GM23338 (cell line): ENCODE results near the gene HGFAC.

Experiments
- CREB1 ChIP-seq: fragments of 250-450 bp; sonication (Bioruptor Pico); IDR thresholded peaks from 2 replicates; pipeline ENCODE4 v1.5.0; 2020; ENCODE audit warnings: low read depth, mild to moderate bottlenecking, moderate library complexity
- EZH2 ChIP-seq: fragments of 200-600 bp; sonication (generic); IDR thresholded peaks from one replicate; pipeline ENCODE4 v1.8.0; 2017; ENCODE audit warnings: antibody characterized with exemption, mild to moderate bottlenecking, low read depth; ENCODE audit not compliant: unreplicated experiment
- POLR2AphosphoS5 ChIP-seq: IDR thresholded peaks from 2 replicates; pipeline ENCODE4 v1.6.1; 2016; ENCODE audit warnings: antibody characterized with exemption, low read depth
- TF ChIP-seq, protein P1 (sequence below), 2 experiments: fragments of 200-600 bp in 1 of 2; sonication (generic) in 1 of 2; conservative IDR thresholded peaks; 2 replicates each; pipeline versions ENCODE4 v1.5.1 to v1.6.1; 2016 to 2017; ENCODE audit warnings: antibody characterized with exemption in 2 of 2, low read depth in 2 of 2, mild to moderate bottlenecking in 2 of 2, moderate library complexity in 1 of 2
- TF ChIP-seq, protein P2 (sequence below): IDR thresholded peaks from 2 replicates; pipeline ENCODE4 v1.6.1; 2016; ENCODE audit warnings: antibody characterized with exemption

DNA sequence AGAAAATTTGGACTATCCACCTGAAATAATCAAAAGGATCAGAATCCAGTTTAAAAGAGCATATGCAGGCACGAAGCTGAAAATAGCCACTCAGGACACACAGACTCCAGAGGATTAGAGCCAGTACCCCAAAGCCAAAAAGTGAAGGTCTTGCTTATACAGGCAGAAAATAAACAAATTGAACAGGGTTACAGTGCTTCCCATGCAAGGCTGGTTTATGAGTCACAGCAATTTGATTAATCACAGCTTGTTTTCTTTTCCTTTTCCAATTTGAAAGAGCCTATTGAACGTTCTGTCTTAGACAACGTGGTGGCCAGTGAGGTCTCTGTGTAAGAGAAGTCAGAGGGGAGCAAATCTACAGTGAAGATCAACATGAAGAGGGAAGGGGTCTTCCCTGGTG, 10.2 kb downstream of the HGFAC start:
- TF ChIP-seq, protein P1, sequence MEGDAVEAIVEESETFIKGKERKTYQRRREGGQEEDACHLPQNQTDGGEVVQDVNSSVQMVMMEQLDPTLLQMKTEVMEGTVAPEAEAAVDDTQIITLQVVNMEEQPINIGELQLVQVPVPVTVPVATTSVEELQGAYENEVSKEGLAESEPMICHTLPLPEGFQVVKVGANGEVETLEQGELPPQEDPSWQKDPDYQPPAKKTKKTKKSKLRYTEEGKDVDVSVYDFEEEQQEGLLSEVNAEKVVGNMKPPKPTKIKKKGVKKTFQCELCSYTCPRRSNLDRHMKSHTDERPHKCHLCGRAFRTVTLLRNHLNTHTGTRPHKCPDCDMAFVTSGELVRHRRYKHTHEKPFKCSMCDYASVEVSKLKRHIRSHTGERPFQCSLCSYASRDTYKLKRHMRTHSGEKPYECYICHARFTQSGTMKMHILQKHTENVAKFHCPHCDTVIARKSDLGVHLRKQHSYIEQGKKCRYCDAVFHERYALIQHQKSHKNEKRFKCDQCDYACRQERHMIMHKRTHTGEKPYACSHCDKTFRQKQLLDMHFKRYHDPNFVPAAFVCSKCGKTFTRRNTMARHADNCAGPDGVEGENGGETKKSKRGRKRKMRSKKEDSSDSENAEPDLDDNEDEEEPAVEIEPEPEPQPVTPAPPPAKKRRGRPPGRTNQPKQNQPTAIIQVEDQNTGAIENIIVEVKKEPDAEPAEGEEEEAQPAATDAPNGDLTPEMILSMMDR (conservative IDR thresholded peaks at IDR 0.05; ENCODE audit: low read depth in 2 of 2) = no peak
- TF ChIP-seq POLR2AphosphoS5 (no peak), EZH2 (no peak), CREB1 (CRISPR knock-in tag) (no peak)
- TF ChIP-seq, protein P2, sequence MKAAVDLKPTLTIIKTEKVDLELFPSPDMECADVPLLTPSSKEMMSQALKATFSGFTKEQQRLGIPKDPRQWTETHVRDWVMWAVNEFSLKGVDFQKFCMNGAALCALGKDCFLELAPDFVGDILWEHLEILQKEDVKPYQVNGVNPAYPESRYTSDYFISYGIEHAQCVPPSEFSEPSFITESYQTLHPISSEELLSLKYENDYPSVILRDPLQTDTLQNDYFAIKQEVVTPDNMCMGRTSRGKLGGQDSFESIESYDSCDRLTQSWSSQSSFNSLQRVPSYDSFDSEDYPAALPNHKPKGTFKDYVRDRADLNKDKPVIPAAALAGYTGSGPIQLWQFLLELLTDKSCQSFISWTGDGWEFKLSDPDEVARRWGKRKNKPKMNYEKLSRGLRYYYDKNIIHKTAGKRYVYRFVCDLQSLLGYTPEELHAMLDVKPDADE = no peak
